ENCODE results near the gene SOBP. TPM values are rescaled to one million over a fixed set of nuclear protein-coding genes. Genes with fewer than 3 reads are reported as not detected.
A peak's percentile ranks its signal among the peaks of the same experiment; 100 is the strongest.

The SOBP gene
- total RNA-seq, 2 experiments from 2014 or later = 0.05 to 0.17 TPM

DNA sequence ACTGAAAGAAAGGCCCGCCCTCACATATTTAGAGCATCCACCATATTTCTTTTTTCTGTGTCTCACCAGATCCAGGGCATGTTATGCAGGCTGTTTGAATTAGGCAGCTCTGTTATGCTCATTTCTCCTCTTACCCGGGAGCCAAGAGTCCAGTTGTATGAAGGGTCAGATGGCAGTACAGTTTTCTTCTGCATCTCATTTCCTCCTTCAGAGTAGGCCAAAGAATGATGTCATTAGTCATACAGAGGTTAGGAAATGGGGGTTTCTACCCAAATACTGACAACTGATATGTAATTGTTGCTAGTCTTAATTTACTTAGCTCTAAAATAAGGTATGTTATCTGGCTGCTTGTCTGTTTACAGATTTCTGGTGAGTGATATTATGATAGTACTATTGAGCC lies 130.8 kb downstream of the SOBP start:
- no peaks in the 10 kb centered on the region for H3K27me3 ChIP-seq (ENCODE audit: control insufficient read depth in 1 of 2, insufficient read depth in 2 of 2, low read length in 2 of 2)
- no peak overlapping the region for H3K27ac ChIP-seq (ENCODE audit: low read depth in 1 of 2, low read length in 2 of 2)
- Mint-ChIP-seq H3K9me3 (no peaks in the 10 kb centered on the region), H3K36me3 (ENCODE audit: low read depth) (no peaks in the 10 kb centered on the region), H3K27me3 (no peaks in the 10 kb centered on the region), H3K4me1 (ENCODE audit: low read depth) (peaks cover 34% of the 10 kb centered on the region), H3K27ac (peak overlapping the region; percentile 54), H3K4me3 (no peak overlapping the region)
- no peaks in the 10 kb centered on the region for H3K9me3 ChIP-seq (ENCODE audit: control insufficient read depth in 1 of 2, insufficient read depth in 1 of 2, low read length in 2 of 2)
- ChIA-PET CTCF (no interaction called here), POLR2A (no interaction called here)
- DNase-seq (no peak), ATAC-seq (ENCODE audit: poor library complexity) (no peak)
- no peaks in the 10 kb centered on the region for H3K36me3 ChIP-seq (ENCODE audit: insufficient read depth, low read length)
- TF ChIP-seq, protein P1, sequence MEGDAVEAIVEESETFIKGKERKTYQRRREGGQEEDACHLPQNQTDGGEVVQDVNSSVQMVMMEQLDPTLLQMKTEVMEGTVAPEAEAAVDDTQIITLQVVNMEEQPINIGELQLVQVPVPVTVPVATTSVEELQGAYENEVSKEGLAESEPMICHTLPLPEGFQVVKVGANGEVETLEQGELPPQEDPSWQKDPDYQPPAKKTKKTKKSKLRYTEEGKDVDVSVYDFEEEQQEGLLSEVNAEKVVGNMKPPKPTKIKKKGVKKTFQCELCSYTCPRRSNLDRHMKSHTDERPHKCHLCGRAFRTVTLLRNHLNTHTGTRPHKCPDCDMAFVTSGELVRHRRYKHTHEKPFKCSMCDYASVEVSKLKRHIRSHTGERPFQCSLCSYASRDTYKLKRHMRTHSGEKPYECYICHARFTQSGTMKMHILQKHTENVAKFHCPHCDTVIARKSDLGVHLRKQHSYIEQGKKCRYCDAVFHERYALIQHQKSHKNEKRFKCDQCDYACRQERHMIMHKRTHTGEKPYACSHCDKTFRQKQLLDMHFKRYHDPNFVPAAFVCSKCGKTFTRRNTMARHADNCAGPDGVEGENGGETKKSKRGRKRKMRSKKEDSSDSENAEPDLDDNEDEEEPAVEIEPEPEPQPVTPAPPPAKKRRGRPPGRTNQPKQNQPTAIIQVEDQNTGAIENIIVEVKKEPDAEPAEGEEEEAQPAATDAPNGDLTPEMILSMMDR (IDR thresholded peaks at IDR 0.05) = no peak
- no peak overlapping the region for H3K4me3 ChIP-seq (ENCODE audit: low read length)
- intact Hi-C loops (cut with DNase I, micrococcal nuclease) = no loop called here
- H3K4me1 ChIP-seq (ENCODE audit: insufficient read depth, low read length) = peaks cover 16% of the 10 kb centered on the region

DNA sequence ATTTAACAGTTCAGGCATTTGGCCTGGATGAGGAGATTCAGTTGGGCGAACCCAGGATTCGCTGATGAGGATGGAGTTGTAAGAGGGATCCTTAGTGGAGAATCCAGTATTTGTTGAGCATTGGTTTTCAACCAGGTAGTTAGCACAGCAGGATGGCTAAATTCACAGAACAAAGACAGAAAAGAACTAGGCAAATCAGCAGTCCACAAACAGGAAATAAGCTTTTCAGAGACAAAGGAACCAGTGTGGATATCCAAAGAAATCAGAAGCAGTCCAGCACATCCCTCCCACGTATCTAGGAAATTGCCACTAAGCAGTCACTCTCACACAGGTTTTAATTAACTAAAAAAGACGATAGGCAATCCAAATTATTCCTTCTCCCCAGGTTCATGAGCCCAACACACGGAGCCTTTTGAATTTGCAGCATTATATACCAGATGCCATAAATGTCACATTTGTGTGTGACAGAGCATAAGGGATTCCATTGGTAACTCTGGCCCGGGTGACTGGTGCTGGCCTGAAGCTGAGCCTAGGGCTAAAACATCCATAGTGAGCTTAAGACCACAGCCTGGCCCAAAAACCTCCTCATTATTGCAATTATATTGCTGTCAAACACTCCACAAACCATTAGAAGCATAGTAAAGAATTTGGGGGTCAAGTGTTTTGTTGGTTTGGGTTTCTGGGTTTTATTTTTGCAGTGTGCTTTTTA lies 131.5 kb downstream of the SOBP start:
- H3K4me3 ChIP-seq (ENCODE audit: low read length) = no peak overlapping the region
- DNase-seq (no peak), ATAC-seq (ENCODE audit: poor library complexity) (no peak)
- no peaks in the 10 kb centered on the region for H3K9me3 Mint-ChIP-seq
- no peaks in the 10 kb centered on the region for H3K27me3 ChIP-seq (ENCODE audit: control insufficient read depth in 1 of 2, insufficient read depth in 2 of 2, low read length in 2 of 2)
- H3K4me3 Mint-ChIP-seq = no peak overlapping the region
- H3K27ac Mint-ChIP-seq = peak overlapping the region; percentile 54
- CTCF ChIA-PET = no interaction called here
- H3K4me1 ChIP-seq (ENCODE audit: insufficient read depth, low read length) = peaks cover 16% of the 10 kb centered on the region
- no peak overlapping the region for H3K27ac ChIP-seq (ENCODE audit: low read depth in 1 of 2, low read length in 2 of 2)
- intact Hi-C loops (cut with DNase I, micrococcal nuclease) = no loop called here
- TF ChIP-seq, protein P1 (IDR thresholded peaks at IDR 0.05) = no peak
- peaks cover 34% of the 10 kb centered on the region for H3K4me1 Mint-ChIP-seq (ENCODE audit: low read depth)
- no peaks in the 10 kb centered on the region for H3K36me3 Mint-ChIP-seq (ENCODE audit: low read depth)
- H3K9me3 ChIP-seq (ENCODE audit: control insufficient read depth in 1 of 2, insufficient read depth in 1 of 2, low read length in 2 of 2) = no peaks in the 10 kb centered on the region
- POLR2A ChIA-PET = no interaction called here
- no peaks in the 10 kb centered on the region for H3K36me3 ChIP-seq (ENCODE audit: insufficient read depth, low read length)
- H3K27me3 Mint-ChIP-seq = no peaks in the 10 kb centered on the region

DNA sequence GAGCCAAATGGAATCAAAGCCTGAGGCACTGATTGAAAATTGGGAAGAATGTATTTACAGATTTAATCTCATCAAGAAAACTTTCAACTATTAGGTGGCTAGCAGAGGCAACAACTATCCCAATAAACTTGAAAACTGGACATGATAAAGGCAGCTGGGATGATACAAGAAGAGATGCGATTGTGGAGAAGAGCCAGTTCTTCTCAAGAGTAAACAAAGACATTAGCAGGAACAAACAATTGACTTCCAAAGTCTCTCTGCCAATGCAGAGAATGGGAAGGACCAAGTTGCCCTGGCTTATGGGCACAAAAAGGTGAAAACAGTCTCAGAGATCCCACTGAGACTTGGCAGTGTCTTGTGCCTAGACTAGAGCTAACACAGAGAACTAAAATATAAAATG lies 132.4 kb downstream of the SOBP start:
- H3K9me3 Mint-ChIP-seq = no peaks in the 10 kb centered on the region
- Histone ChIP-seq H3K9me3 (ENCODE audit: control insufficient read depth in 1 of 2, insufficient read depth in 1 of 2, low read length in 2 of 2) (no peaks in the 10 kb centered on the region), H3K36me3 (ENCODE audit: insufficient read depth, low read length) (no peaks in the 10 kb centered on the region), H3K4me1 (ENCODE audit: insufficient read depth, low read length) (peaks cover 16% of the 10 kb centered on the region), H3K4me3 (ENCODE audit: low read length) (no peak overlapping the region), H3K27ac (ENCODE audit: low read depth in 1 of 2, low read length in 2 of 2) (no peak overlapping the region), H3K27me3 (ENCODE audit: control insufficient read depth in 1 of 2, insufficient read depth in 2 of 2, low read length in 2 of 2) (no peaks in the 10 kb centered on the region)
- TF ChIP-seq, protein P1 (IDR thresholded peaks at IDR 0.05) = no peak
- H3K4me3 Mint-ChIP-seq = no peak overlapping the region
- H3K27ac Mint-ChIP-seq = no peak overlapping the region
- ATAC-seq (ENCODE audit: poor library complexity) (no peak), DNase-seq (no peak)
- intact Hi-C loops (cut with DNase I, micrococcal nuclease) = no loop called here
- no peaks in the 10 kb centered on the region for H3K36me3 Mint-ChIP-seq (ENCODE audit: low read depth)
- POLR2A ChIA-PET = no interaction called here
- no peaks in the 10 kb centered on the region for H3K27me3 Mint-ChIP-seq
- peaks cover 34% of the 10 kb centered on the region for H3K4me1 Mint-ChIP-seq (ENCODE audit: low read depth)
- CTCF ChIA-PET = no interaction called here
